22Rv1 (cell line): Measurements from ENCODE around the gene C8B.

ENCODE experiments used
- ZFX ChIP-seq: fragments of 450-650 bp; IDR thresholded peaks from 2 replicates; pipeline ENCODE4 v1.6.1; 2017; ENCODE audit warnings: antibody characterized with exemption, borderline replicate concordance
- TF ChIP-seq, protein P1 (sequence below): fragments of 450-650 bp; IDR thresholded peaks from 2 replicates; pipeline ENCODE4 v1.5.1; 2017; ENCODE audit warnings: mild to moderate bottlenecking

DNA sequence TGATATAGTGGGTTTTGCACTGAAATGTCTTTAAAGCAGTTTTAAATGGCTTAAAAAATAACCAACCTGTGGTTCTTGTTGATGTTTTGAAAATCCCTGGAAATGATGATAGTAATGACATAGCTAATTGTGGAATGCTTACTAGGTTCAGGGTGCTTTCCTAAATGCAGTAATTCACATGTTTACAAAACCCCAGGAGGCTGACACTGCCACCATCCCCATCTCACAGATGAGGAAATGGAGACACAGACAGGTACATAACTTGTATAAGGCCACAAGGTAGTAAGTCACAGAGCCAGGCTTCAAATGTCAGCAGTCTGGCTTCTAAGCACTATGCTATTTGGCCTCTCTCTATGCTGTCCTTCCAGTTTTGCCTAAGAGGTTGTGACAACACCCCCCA, 40.6 kb downstream of the C8B start:
- TF ChIP-seq, protein P1, sequence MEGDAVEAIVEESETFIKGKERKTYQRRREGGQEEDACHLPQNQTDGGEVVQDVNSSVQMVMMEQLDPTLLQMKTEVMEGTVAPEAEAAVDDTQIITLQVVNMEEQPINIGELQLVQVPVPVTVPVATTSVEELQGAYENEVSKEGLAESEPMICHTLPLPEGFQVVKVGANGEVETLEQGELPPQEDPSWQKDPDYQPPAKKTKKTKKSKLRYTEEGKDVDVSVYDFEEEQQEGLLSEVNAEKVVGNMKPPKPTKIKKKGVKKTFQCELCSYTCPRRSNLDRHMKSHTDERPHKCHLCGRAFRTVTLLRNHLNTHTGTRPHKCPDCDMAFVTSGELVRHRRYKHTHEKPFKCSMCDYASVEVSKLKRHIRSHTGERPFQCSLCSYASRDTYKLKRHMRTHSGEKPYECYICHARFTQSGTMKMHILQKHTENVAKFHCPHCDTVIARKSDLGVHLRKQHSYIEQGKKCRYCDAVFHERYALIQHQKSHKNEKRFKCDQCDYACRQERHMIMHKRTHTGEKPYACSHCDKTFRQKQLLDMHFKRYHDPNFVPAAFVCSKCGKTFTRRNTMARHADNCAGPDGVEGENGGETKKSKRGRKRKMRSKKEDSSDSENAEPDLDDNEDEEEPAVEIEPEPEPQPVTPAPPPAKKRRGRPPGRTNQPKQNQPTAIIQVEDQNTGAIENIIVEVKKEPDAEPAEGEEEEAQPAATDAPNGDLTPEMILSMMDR: no peak
- TF ChIP-seq ZFX: no peak
